Choroid plexus epithelial cell (primary cell): ENCODE results near the gene NFATC1.

Experiments used
- DNase-seq: peaks from one replicate; pipeline ENCODE4 v3.0.0-alpha.2; 2010; ENCODE audit warnings: low read depth
- H3K4me3 ChIP-seq: 2 replicates; pipeline ENCODE4 v1.5.1; 2011; ENCODE audit warnings: low read depth, mild to moderate bottlenecking, control low read depth, low read length, moderate library complexity
- TF ChIP-seq, protein P1 (sequence below): conservative IDR thresholded peaks from 2 replicates; pipeline ENCODE4 v1.5.1; 2011; ENCODE audit warnings: low read depth, mild to moderate bottlenecking, control low read depth, inconsistent platforms, low read length, moderate library complexity

The NFATC1 gene

DNA sequence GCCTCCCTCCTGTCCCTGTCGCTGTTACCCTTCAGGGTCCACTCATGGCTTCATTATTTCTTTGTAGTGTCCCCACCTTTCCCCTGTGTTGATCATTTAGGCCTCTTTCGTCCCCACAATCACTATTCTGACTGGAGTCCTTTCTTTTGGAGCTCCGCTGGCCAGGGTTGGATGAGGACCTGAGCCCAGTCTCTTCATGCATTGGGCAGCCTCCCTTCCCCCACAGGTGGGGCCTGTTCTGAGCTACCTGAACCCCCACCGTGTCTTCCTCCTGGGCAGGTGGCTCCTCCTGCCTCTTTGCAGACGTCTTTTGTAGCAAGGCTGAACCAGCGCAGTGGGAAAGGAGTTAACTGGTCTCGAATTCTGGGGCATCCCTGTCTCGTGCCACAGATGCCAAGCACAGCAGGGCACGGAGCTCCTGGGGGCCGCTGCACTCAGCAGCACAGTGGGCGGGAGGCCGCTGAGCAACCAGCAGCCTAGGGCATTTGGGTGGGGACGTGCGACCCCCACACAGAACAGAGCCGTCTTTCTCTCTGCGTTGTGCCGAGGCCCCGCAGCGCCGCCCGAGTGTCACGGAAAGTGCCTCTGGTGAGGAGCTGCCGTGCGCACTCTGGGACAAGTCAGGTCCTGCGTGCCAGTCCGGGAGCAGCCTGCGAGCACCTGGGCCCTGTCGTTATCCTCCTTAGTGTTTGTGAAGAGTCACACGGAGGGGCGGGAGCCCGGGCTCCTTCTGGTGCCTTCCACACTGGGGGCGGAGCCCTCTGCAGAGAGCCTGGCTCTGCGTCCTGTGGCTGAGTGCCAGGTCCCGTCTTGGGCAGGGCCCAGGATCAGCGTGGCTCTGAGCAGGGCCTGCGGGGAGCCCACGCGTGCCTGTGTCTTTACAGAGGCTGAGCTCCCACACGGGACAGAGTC lies 130.1 kb downstream of the NFATC1 start:
- no peak overlapping the region for H3K4me3 ChIP-seq
- DNase-seq = no peak
- TF ChIP-seq, protein P1, sequence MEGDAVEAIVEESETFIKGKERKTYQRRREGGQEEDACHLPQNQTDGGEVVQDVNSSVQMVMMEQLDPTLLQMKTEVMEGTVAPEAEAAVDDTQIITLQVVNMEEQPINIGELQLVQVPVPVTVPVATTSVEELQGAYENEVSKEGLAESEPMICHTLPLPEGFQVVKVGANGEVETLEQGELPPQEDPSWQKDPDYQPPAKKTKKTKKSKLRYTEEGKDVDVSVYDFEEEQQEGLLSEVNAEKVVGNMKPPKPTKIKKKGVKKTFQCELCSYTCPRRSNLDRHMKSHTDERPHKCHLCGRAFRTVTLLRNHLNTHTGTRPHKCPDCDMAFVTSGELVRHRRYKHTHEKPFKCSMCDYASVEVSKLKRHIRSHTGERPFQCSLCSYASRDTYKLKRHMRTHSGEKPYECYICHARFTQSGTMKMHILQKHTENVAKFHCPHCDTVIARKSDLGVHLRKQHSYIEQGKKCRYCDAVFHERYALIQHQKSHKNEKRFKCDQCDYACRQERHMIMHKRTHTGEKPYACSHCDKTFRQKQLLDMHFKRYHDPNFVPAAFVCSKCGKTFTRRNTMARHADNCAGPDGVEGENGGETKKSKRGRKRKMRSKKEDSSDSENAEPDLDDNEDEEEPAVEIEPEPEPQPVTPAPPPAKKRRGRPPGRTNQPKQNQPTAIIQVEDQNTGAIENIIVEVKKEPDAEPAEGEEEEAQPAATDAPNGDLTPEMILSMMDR = no peak

DNA sequence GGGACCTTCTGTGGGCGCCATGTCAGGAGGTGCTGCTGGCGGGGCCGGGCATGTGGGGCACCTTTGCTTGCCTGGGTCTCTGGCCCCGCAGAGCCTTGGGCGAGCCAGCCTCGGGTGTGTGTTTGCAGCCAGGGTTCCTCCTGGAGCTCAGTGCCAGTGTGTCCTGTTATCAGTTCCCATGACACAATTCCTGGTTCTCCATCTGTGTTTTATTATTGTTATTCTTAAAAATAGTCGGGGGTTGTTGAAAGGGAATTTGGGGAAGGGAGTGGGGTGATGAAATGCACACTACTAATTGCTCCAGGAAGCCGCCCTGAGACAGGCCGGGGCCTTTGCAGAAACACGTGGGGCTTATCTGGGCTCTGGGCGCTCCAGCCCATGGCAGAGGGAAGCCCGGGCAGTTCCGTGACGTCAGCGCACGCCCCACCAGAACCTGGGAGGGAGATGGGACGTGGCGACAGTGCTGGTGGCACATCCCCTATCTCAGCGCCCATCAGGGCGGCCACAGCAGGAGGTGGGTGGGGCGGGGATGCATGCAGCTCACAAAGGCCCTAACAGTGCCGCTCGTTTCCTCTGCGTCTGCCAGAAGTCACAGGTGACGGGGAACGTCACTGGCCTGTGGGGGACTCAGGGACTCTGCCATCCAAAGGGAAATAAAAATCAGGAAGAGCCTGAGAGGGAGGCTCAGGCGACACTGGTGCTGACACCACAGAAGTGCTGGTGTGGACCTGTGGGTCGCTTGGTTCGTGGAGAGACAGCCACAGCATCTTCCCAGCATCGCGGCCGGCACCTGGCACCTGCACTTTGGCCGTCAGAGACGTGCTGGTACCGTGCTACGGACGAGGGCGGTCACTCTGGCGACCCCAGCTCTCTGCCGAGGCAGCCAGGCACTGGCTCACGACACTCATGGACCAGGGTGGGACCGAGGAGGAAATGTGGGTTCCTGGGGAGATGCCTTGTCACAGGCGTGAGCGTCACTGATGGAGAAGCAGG lies 131.0 kb downstream of the NFATC1 start:
- TF ChIP-seq, protein P1 = no peak
- no peak for DNase-seq
- H3K4me3 ChIP-seq = no peak overlapping the region

DNA sequence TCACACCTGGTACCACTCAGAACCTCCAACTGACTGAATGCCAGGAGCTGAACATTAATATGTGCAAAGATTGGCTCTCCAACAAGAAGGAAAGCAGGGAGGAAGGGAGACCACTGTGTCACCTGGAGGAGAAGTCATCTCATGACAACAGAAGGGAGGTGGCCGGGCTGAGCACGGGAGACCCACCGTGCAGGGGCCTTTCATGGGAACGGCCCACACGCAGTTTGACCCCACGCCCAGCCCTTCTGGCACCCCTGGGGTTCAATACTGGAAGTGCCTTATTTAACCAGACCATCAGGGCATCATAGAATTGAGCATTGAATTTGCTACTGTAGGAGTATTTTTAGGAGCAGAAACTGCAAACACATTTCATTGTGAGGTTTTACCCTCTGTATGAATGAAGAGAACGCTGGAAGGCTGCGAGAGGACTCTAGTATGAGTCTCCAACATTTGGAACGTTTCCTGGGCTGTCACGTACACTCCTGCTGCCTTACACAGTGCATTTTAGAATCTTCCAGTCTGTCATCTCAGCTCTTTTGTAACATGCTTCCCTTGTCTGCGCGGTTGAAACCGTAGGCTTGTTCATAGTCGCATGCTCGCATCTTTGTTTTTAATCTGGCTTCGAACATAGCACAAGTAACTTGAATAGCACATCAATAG lies 132.1 kb downstream of the NFATC1 start:
- H3K4me3 ChIP-seq = no peak overlapping the region
- TF ChIP-seq, protein P1 = no peak
- no peak for DNase-seq

DNA sequence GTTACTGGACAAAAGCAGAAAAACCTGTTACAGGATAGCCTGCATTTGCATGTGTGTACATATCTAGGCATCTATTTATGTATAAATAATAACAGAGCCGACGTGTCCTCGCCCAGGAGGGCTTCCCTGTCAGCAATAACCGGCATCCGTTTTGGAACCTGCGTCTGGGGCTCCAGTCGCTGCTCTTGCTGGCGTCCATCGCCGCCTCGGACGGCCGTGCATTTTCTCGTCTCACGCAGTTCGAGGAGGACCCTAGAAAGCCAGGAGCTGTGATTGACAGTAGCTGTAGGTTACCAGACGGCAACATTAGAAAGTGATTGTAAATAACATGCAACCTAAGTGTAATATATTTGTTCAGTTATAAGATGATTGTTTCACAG lies 132.6 kb downstream of the NFATC1 start:
- no peak for DNase-seq
- TF ChIP-seq, protein P1 = no peak
- H3K4me3 ChIP-seq = no peak overlapping the region

DNA sequence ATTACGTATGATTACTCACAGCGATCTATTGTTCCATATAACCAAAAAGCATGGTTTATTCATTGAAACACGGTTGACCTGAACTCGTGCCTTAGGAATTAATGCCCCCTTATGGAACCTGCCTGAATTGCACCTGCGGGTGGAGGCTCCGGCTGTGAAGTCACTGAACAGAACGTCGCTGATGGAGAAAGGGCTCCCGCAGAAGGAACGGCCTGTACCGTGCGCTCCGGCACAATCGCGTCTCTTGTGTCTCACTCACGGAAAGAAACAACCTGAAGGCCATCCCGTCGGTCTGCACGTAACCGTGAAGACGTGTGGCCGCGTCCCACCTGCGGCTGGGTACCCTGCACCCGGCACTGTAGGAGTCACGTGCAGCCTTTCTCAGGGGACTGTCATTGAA lies 133.1 kb downstream of the NFATC1 start:
- DNase-seq = peak; percentile 84
- TF ChIP-seq, protein P1 = peak; percentile 97
- no peak overlapping the region for H3K4me3 ChIP-seq

DNA sequence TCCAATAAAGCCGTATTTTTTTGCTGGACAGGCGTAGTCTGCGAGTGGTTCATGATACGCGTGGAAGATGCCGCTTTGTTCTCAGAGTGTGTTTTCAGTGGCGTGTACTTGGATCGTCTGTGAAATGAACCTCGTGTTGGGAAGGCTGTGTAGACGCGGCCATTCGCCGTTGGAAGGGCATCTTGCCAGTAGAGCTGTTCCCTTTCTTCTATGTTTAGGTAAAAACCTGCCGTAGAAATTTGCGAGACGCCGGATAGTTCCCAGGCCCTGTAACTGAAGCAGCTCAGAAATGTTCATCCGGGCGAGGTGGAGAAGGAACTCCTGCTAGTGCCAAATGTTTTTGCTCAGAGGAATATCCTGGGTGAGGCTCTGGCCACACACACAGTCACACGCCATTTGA lies 133.6 kb downstream of the NFATC1 start:
- H3K4me3 ChIP-seq = no peak overlapping the region
- no peak for DNase-seq
- TF ChIP-seq, protein P1 = no peak
